ENCODE results near the gene NQO1. TPM values are rescaled to one million over a fixed set of nuclear protein-coding genes. Genes with fewer than 3 reads are reported as not detected.
A peak's percentile ranks its signal among the peaks of the same experiment; 100 is the strongest.

Gene NQO1
- total RNA-seq, 4 donors from 2014 or later = 42.4 to 311 (median 144) TPM

GRCh38 chr16:69756705-69757104 lies 30.3 kb upstream of the NQO1 start:
- no peak for TF ChIP-seq POLR2A (IDR thresholded peaks at IDR 0.05)
- TF ChIP-seq, protein P1, sequence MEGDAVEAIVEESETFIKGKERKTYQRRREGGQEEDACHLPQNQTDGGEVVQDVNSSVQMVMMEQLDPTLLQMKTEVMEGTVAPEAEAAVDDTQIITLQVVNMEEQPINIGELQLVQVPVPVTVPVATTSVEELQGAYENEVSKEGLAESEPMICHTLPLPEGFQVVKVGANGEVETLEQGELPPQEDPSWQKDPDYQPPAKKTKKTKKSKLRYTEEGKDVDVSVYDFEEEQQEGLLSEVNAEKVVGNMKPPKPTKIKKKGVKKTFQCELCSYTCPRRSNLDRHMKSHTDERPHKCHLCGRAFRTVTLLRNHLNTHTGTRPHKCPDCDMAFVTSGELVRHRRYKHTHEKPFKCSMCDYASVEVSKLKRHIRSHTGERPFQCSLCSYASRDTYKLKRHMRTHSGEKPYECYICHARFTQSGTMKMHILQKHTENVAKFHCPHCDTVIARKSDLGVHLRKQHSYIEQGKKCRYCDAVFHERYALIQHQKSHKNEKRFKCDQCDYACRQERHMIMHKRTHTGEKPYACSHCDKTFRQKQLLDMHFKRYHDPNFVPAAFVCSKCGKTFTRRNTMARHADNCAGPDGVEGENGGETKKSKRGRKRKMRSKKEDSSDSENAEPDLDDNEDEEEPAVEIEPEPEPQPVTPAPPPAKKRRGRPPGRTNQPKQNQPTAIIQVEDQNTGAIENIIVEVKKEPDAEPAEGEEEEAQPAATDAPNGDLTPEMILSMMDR (IDR thresholded peaks at IDR 0.05) = no peak
- no peaks in the 10 kb centered on the region for H3K9me3 ChIP-seq
- DNase-seq = no peak
- H3K27me3 ChIP-seq = no peaks in the 10 kb centered on the region
- no peak overlapping the region for H3K4me3 ChIP-seq
- peaks cover 0 to 4% (median 0%) of the 10 kb centered on the region in 3 donors for H3K36me3 ChIP-seq
- no peak overlapping the region for H3K27ac ChIP-seq
- H3K4me1 ChIP-seq = peaks cover 0 to 21% (median 7%) of the 10 kb centered on the region in 4 donors

DNA sequence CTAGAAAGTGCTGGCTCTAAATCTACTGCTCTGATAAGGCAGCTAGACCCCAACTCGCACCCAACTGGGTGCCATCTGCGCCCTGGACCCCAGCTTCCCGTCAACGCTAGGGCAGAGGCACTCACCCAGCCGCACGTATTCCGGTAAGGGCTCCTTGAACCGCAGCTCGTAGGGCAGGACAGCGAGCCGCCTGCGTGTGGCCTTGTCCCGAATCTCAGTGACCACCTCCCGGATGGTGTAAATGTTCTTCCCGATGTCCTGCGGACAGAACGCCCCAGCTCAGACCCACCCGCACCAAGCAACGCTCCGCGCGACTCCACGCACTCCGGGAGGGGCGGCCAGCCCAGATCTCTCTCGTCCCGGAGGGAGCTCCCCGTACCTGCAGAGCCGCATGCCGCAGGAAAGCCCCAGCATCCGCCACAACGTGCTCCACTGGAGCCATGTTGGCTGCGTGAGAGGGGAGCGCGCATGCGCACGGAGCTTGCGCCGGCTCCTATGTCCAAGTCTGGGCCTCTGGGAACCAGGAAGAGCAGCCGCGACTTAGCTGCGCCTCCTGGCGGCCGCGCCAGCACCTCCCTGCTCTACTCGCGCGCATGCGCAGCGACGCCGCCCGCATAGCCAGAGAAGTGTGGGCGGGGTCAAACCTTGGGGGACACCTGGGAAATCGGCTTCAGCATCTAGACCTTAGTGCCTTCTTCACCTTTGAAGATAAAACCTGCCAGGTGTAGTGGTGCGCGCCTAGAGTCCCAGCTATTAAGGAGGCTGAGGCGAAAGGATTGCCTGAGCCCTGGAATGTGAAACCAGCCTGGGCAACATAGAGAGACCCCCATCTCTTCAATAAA lies 28.3 kb upstream of the NQO1 start, which contains the start of gene NOB1:
NOB1 (minus strand) TSS at position 458 of the 842 bp plus-strand sequence; CDS start at position 442, 16 bp downstream.
- DNase-seq = peak; percentile 95 to 98 (median 98)
- Histone ChIP-seq H3K36me3 (peaks cover 0 to 23% (median 0%) of the 10 kb centered on the region in 3 donors), H3K27ac (peak within 1 kb of the TSS; percentile 57 to 82 (median 71)), H3K4me3 (peak within 1 kb of the TSS; percentile 73 to 95 (median 80)), H3K4me1 (peaks cover 0 to 19% (median 6%) of the 10 kb centered on the region in 4 donors), H3K27me3 (no peaks in the 10 kb centered on the region), H3K9me3 (no peaks in the 10 kb centered on the region)
- TF ChIP-seq, protein P1 (IDR thresholded peaks at IDR 0.05) = peak; percentile 96 to 100 (median 99)
- TF ChIP-seq POLR2A (IDR thresholded peaks at IDR 0.05) = peak; percentile 26 to 47

GRCh38 chr16:69754143-69754468 lies 27.7 kb upstream of the NQO1 start:
- Histone ChIP-seq H3K4me1 (peaks cover 0 to 19% (median 6%) of the 10 kb centered on the region in 4 donors), H3K9me3 (no peaks in the 10 kb centered on the region), H3K36me3 (peaks cover 0 to 29% (median 0%) of the 10 kb centered on the region in 3 donors), H3K4me3 (peak overlapping the region; percentile 73 to 95 (median 80)), H3K27ac (peak overlapping the region; percentile 57 to 82 (median 71)), H3K27me3 (no peaks in the 10 kb centered on the region)
- DNase-seq = no peak
- TF ChIP-seq POLR2A (IDR thresholded peaks at IDR 0.05) = no peak
- TF ChIP-seq, protein P1 (IDR thresholded peaks at IDR 0.05) = no peak

DNA sequence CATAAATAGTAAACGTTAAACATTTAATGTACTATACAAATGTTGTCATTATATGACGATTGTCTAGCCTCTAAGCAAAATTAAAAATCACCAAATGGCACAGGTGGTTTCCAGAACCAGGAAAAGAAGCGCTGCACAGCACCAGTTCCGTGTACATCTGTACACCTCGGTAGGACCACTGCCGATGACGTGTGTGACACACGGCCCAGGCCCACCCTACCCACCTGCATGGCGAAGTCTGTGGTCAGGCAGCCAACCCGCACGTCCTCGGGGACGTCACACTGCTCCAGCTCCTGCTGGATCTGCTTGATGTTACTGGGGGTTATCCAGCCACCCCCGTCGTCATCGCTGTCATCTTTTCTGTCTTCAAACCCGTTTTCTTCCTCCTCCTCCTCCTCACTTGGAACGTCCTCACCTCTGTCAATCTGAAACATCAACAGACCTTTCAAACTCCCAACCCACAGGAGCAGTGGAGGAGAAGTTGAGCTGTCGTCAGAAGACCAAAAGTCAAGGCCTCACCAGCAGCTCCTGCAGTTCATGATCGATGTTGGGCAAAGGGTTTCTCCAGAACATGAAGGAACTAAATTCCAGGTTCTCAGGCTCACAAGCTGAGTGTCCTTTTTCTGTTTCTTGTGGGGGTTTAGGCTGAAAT lies 22.5 kb upstream of the NQO1 start:
- no peak overlapping the region for H3K4me3 ChIP-seq
- TF ChIP-seq, protein P1 (IDR thresholded peaks at IDR 0.05) = no peak
- no peak for TF ChIP-seq POLR2A (IDR thresholded peaks at IDR 0.05)
- H3K36me3 ChIP-seq = peaks cover 0 to 82% (median 0%) of the 10 kb centered on the region in 3 donors
- no peak overlapping the region for H3K27ac ChIP-seq
- peaks cover 0 to 15% (median 5%) of the 10 kb centered on the region in 4 donors for H3K4me1 ChIP-seq
- DNase-seq = no peak
- H3K27me3 ChIP-seq = no peaks in the 10 kb centered on the region
- H3K9me3 ChIP-seq = no peaks in the 10 kb centered on the region

DNA sequence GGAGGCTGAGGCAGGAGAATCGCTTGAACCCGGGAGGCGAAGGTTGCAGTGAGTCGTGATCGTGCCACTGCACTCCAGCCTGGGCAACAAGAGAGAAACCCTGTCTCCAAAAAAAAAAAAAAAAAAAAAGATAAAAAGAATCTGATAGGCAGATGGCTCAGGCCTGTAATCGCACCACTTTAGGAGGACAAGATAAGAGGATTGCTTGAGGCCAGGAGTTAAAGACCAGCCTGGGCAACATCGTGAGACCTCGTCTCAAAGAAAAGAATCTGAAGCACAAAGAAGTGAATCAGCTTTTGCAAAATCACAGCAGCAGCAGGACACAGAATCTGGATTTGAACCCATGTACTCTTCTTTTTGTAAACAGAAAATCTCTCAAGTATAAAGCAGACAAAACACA lies 20.8 kb upstream of the NQO1 start:
- Histone ChIP-seq H3K4me3 (no peak overlapping the region), H3K4me1 (no peaks in the 10 kb centered on the region), H3K27ac (no peak overlapping the region), H3K36me3 (peaks cover 0 to 97% (median 0%) of the 10 kb centered on the region in 3 donors), H3K9me3 (no peaks in the 10 kb centered on the region), H3K27me3 (no peaks in the 10 kb centered on the region)
- TF ChIP-seq, protein P1 (IDR thresholded peaks at IDR 0.05) = no peak
- no peak for TF ChIP-seq POLR2A (IDR thresholded peaks at IDR 0.05)
- DNase-seq = no peak
